AG09319 (cell line): Measurements from ENCODE around the gene LINC00632.

Experiments
- DNase-seq: peaks from one replicate; pipeline ENCODE4 v3.0.0-alpha.2; 2010; ENCODE audit warnings: low read depth; ENCODE audit errors: extremely low read depth
- CTCF ChIP-seq: IDR thresholded peaks from 2 replicates; pipeline ENCODE4 v1.5.1; 2011; ENCODE audit warnings: low read depth, mild to moderate bottlenecking, inconsistent platforms, low read length, moderate library complexity

Gene LINC00632

GRCh38 chrX:140836874-140837273, 127.3 kb downstream of the LINC00632 start:
- DNase-seq = no peak
- no peak for TF ChIP-seq CTCF
